Measurements from ENCODE around the gene IMPG2.

Gene IMPG2

DNA sequence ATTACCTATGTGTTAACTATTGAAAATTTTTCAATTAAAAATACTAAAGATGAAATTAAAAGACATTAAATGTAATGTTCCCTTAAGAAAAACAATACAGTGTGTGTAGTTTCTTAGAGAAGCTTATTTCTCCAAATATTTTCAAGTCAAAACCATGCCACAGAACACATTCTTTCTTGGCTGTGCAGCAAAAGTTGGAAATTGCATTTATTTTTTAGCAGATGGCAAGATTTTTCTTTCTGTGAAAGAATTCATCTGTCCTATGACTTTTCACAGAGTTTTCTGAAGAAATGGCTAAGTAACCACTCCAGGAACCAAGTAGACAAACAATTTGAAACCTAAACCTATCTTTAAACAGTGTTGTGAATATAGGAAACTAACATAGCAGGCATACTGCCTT, 47.2 kb downstream of the IMPG2 start:
- DNase-seq: no peak

DNA sequence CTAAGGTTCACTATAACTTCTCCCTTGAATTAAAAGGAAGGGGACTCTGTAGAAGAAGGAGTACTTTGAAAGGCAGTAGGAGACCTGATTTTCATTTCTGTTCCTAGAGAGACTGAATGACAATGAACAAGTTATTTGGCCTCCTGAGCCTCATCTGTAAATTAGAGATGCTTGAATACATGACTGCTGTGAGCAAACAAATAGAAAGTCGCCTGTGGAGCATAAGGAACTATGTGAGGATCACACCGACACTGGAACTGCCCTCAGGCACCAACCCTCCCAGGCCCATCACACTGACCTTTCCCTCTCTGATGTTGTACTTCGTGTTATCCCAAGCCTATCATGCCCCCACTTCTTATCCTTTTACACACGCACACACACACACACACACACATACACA, 48.6 kb downstream of the IMPG2 start:
- no peak for DNase-seq

- DNase-seq: no peak
Measured at GRCh38 chr3:101270149-101270548, 50.2 kb downstream of the IMPG2 start.

GRCh38 chr3:101268971-101269671, 51.3 kb downstream of the IMPG2 start:
- no peak for DNase-seq

GRCh38 chr3:101268141-101268540, 52.2 kb downstream of the IMPG2 start:
- DNase-seq: no peak

- DNase-seq: no peak
Measured at GRCh38 chr3:101266566-101266965, 53.8 kb downstream of the IMPG2 start.

DNA sequence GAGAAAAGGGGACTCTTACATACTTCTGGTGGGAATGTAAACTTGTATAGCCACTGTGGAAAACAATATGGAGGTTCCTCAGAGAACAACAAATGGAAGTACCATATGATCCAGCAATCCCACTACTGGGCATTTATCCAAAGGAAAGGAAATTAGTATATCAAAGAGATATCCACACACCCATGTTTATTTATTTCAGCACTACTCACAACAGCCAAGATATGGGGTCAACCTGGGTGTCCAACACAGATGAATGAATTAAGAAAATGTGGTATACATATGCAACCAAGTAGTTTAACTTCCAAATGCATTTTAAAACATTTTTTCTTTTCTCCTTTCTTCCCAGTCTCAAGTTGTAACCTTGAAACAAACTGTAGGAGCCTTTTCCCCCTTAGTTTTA, 54.3 kb downstream of the IMPG2 start:
- no peak for DNase-seq

- DNase-seq: no peak
Measured at GRCh38 chr3:101262393-101263240, 57.8 kb downstream of the IMPG2 start.

- no peak for DNase-seq
Measured at GRCh38 chr3:101261506-101261905, 58.9 kb downstream of the IMPG2 start.

- no peak for DNase-seq
Measured at GRCh38 chr3:101259485-101260341, 60.7 kb downstream of the IMPG2 start.

- no peak for DNase-seq
Measured at GRCh38 chr3:101256511-101256910, 63.9 kb downstream of the IMPG2 start.

DNA sequence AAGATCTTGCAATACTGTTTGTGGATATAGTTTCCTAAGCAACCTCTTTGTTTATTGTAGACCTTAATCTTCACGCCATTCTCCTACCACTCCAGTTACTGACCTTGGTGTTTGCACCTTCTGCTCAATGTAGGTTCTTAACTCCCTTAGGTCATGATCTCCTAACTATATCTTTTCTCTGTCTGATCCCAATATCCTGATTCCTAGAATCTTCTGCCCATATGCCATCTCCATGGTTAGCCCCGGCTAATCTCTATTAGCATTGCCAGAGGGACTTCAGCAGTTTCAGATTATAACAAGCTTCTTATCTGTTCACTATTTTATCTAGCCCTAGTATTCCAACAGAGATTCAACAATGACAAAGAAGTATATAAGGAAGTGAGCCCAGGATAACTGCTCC, 64.9 kb downstream of the IMPG2 start:
- DNase-seq: no peak

- DNase-seq: no peak
Measured at GRCh38 chr3:101253396-101253795, 67.0 kb downstream of the IMPG2 start.

DNA sequence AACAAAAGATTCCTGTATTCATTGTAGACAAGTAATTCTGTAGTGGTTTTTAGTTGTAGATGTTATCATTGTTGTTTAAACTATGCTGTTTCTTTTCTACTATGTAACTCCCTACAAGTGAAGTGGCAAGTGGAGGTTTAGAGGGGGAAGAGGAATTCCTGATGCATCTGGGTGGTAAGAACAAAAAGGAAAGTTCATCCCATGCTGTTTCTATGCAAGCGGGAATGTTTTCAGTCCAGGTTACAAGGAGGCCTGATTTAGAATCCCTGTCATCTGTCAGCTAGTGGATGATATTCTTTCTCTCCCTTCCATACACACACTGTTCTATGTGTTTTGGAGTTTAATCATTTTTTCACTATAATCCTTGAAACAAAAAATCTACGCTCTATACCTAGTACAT, 67.4 kb downstream of the IMPG2 start:
- DNase-seq: no peak

GRCh38 chr3:101252307-101252706, 68.1 kb downstream of the IMPG2 start:
- DNase-seq: no peak

GRCh38 chr3:101251441-101251840, 68.9 kb downstream of the IMPG2 start:
- DNase-seq: no peak

DNA sequence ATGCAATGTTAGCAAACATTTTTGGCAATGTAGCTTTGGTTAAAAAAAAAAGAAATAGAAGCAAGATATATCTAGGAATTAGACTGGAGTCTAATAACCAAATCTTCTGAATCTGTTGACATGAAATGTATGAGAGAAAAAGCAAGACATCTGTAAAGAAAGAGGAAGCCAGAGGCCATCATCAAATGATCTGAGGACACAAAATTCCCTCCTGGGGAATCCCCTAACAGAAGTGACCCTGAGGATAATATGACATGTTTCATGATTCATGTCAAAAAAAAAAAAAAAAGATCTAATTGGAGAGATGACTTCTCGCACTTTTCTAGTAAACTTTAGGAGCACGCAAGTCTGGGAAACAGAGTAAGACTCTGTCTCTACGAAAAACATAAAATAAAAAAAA, 70.9 kb downstream of the IMPG2 start:
- DNase-seq: no peak

GRCh38 chr3:101248736-101249135, 71.6 kb downstream of the IMPG2 start:
- DNase-seq: no peak

DNA sequence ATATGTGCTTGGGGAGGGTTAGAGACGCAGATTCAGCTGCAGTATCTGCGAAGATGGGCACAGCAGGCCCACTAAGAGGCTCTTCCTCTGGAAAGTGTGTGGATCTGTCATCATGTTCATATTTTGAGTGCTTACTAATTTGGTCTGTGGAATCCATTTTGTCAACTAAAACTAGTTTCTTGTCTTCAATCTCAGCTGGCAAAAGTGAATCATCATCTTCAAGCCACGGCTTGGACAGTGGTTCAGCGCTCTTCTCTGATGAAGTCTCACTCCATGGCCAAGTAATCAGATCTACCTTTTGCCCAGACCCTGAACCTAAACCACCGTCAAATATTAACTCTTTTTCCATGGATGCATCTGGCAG, 76.2 kb downstream of the IMPG2 start:
- no peak for DNase-seq

DNA sequence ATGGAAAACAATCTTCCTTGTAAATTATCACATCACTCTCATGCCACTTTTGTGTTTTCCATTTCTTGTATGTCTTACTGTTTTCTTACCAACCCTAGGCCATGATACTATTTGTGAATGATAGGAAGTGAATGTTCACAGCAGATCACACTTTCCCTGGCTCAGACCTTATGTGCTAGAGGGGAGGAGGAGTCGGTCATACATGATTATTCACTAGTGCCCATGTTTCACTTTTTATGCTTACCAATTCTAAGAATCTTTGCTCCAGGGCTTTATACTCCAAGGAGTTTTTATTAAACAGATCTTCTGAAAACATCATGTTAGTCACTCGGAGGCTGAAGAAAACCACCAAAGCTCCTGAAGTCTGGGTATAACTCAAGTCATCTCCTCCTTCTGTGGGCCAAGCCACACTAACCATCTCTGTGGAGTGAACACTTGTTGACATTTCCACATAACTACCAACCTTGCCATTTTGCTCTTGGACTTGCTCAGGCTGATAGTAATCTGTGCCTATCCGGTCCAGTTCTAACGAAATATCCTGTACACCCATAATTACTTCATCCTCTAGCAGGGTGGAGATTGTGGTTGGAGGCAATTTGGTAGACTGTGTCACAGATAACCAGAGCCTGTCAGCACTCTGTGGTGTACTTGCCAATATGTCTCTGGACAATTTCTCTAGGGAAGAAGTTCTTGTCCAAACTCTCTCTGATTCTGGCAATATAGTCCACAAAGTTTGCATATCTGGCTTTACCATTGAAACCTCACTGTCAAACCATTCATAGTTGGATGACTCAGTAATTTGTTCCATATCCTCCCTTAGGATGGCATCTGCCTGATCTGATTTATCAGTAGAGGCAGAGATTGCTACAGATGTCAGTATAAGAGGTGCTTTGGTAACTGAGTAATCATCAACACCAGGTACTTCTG, 76.8 kb downstream of the IMPG2 start:
- DNase-seq: no peak

- no peak for DNase-seq
Measured at GRCh38 chr3:101240719-101241399, 79.5 kb downstream of the IMPG2 start.

DNA sequence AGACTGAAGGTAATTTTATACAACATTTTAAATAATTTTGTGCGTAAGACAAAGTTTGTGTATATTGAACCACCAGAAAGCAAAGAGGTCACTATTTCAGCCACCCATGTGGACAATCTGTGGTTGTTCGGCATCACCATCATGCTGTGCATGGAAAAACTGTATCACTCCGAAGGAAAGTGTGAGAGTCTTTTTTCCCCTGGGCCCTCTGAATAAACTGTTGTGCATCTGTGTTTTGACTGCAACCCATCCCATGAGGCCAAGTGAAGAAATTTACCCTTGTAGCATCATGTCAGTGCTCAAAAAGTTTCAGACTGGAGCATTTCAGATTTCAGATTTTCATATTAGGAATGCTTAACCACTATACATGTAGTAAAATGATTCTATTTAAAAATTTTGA, 85.3 kb downstream of the IMPG2 start:
- no peak for DNase-seq
